Thoracic aorta (tissue), 2 donors: ENCODE data around the gene CYP3A7. TPM values are rescaled to one million over a fixed set of nuclear protein-coding genes. Genes with fewer than 3 reads are reported as not detected.

ENCODE experiments used
- ATAC-seq: fragments of 150-250 bp; one replicate; pipeline ENCODE4 v1.8.0; 2017; ENCODE audit warnings: low read depth; ENCODE audit not compliant: insufficient number of reproducible peaks, low FRiP score
- DNase-seq: peaks from one replicate; pipeline ENCODE4 v3.0.0-alpha.2; 2020; ENCODE audit warnings: low spot score
- H3K27ac ChIP-seq, 2 donors: fragments of 200-600 bp; sonication (generic); 1 replicate in 1 of 2; 2 replicates in 1 of 2; pipeline ENCODE4 v1.5.1; 2016; ENCODE audit warnings: mild to moderate bottlenecking in 2 of 2, moderate library complexity in 2 of 2
- H3K27me3 ChIP-seq: fragments of 200-600 bp; sonication (generic); replicated peaks from 2 replicates; pipeline ENCODE4 v1.6.0; 2016; ENCODE audit warnings: mild to moderate bottlenecking; ENCODE audit not compliant: insufficient read depth
- H3K36me3 ChIP-seq: fragments of 200-600 bp; sonication (generic); one replicate; pipeline ENCODE4 v1.5.1; 2016
- H3K4me1 ChIP-seq, 2 donors: fragments of 200-600 bp; sonication (generic); 1 replicate in 1 of 2; 2 replicates in 1 of 2; pipeline versions ENCODE4 v1.5.1 to v1.6.0; 2016; ENCODE audit warnings: low read depth in 2 of 2, mild to moderate bottlenecking in 1 of 2; ENCODE audit not compliant: control insufficient read depth in 1 of 2
- H3K4me3 ChIP-seq: fragments of 200-600 bp; sonication (generic); 2 replicates; pipeline ENCODE4 v1.5.1; 2016; ENCODE audit warnings: mild to moderate bottlenecking
- H3K9me3 ChIP-seq: fragments of 200-600 bp; sonication (generic); 2 replicates; pipeline ENCODE4 v1.5.1; 2016
- total RNA-seq, 2 donors: library from RNA; depleted of rRNA; stranded (reverse); fragments of >200 nt; gene quantifications; one replicate each; pipeline versions ENCODE4 v1.1.0 to v1.2.3, GENCODE V29; 2016
- TF ChIP-seq, protein P1 (sequence below): fragments of 200-600 bp; sonication (generic); IDR thresholded peaks from one replicate; pipeline ENCODE4 v1.5.1; 2019; ENCODE audit warnings: antibody characterized with exemption

CYP3A7 gene
- total RNA-seq, 2 donors from 2014 or later = not detected

DNA sequence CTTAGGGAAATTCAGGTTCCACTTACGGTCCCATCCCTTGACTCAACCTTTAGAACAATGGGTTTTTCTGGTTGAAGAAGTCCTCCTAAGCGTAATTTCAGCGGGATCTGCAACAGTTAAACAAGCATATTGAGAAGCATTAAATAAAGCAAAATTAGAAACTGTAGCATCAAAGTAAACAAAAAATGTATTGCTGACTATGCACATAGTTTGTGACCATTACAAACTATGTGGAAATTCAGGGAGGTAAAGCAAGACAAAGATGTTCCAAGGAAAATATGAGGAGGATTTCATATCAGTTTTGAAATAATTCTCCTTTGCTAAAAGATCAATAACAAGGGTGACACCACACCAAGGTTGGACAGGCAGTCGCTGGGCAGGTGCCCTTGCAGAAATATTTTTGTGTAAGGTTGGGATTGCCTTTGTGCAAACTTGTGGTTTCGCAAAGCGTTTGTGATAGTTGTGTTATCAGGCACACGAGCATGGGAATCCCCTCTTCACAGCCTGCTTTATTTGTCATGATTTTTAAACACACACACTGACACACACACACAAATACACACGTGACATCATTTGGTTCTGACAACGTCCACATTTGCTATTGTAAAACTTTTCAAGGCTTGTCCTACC lies 49.8 kb downstream of the CYP3A7 start:
- TF ChIP-seq, protein P1, sequence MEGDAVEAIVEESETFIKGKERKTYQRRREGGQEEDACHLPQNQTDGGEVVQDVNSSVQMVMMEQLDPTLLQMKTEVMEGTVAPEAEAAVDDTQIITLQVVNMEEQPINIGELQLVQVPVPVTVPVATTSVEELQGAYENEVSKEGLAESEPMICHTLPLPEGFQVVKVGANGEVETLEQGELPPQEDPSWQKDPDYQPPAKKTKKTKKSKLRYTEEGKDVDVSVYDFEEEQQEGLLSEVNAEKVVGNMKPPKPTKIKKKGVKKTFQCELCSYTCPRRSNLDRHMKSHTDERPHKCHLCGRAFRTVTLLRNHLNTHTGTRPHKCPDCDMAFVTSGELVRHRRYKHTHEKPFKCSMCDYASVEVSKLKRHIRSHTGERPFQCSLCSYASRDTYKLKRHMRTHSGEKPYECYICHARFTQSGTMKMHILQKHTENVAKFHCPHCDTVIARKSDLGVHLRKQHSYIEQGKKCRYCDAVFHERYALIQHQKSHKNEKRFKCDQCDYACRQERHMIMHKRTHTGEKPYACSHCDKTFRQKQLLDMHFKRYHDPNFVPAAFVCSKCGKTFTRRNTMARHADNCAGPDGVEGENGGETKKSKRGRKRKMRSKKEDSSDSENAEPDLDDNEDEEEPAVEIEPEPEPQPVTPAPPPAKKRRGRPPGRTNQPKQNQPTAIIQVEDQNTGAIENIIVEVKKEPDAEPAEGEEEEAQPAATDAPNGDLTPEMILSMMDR = no peak
- no peak for DNase-seq
- H3K36me3 ChIP-seq = no peaks in the 10 kb centered on the region
- H3K4me1 ChIP-seq = no peaks in the 10 kb centered on the region
- no peak for ATAC-seq
- H3K4me3 ChIP-seq = no peak overlapping the region
- H3K27ac ChIP-seq = no peak overlapping the region
- H3K9me3 ChIP-seq = no peaks in the 10 kb centered on the region
- no peaks in the 10 kb centered on the region for H3K27me3 ChIP-seq

GRCh38 chr7:99679400-99680191 lies 55.4 kb downstream of the CYP3A7 start, which contains the start of gene CYP3A5:
Gene CYP3A5, minus strand, starts transcription at chr7:99679996. Its CDS starts 100 bp downstream, at chr7:99679896.
- Histone ChIP-seq H3K36me3 (no peaks in the 10 kb centered on the region), H3K4me3 (no peak within 1 kb of the TSS), H3K4me1 (no peaks in the 10 kb centered on the region), H3K9me3 (no peaks in the 10 kb centered on the region), H3K27ac (no peak within 1 kb of the TSS), H3K27me3 (no peaks in the 10 kb centered on the region)
- TF ChIP-seq, protein P1 = no peak
- no peak for ATAC-seq
- no peak for DNase-seq

- Histone ChIP-seq H3K4me1 (no peaks in the 10 kb centered on the region), H3K9me3 (no peaks in the 10 kb centered on the region), H3K36me3 (no peaks in the 10 kb centered on the region), H3K4me3 (no peak overlapping the region), H3K27ac (no peak overlapping the region), H3K27me3 (no peaks in the 10 kb centered on the region)
- TF ChIP-seq, protein P1 = no peak
- DNase-seq = no peak
- ATAC-seq = no peak
These were observed 56.0 kb downstream of the CYP3A7 start for GRCh38 chr7:99679032-99679399.

- Histone ChIP-seq H3K9me3 (no peaks in the 10 kb centered on the region), H3K36me3 (no peaks in the 10 kb centered on the region), H3K27ac (no peak overlapping the region), H3K4me1 (no peaks in the 10 kb centered on the region), H3K27me3 (no peaks in the 10 kb centered on the region), H3K4me3 (no peak overlapping the region)
- TF ChIP-seq, protein P1 = no peak
- DNase-seq = no peak
- no peak for ATAC-seq
These were observed 57.3 kb downstream of the CYP3A7 start for GRCh38 chr7:99677648-99678045.

DNA sequence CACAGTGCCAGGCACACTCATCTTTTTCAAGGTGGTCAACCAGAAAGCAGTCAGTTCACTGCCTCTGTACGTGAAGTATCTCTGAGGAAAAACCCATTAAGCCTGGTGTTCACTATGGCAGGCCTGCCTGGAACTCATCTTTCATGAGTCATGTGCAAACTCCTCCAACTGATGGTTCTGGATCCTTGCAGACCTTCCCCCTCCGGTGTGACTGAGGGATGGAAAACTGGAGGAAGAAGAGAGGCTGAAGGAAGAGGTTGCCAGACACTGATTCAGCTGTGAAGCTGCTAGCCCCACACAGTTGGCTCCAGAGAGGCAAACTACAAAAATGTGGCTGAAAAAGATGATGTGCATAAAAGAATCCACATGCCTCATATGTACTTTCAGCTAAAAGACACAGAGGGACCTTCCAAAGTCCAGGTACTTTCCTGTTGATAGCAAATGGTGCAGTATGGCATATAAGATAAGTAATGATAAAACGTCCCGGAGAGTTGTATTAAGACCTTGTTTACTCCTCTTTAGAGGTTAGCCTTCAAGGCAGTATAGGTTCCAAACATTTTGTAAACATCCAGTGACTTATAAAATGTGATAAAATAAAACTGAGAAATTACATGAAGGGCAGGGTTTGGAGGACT lies 57.9 kb downstream of the CYP3A7 start:
- H3K27ac ChIP-seq = no peak overlapping the region
- ATAC-seq (no peak), DNase-seq (no peak)
- H3K36me3 ChIP-seq = no peaks in the 10 kb centered on the region
- no peaks in the 10 kb centered on the region for H3K9me3 ChIP-seq
- H3K27me3 ChIP-seq = no peaks in the 10 kb centered on the region
- H3K4me3 ChIP-seq = no peak overlapping the region
- H3K4me1 ChIP-seq = no peaks in the 10 kb centered on the region
- TF ChIP-seq, protein P1 = no peak
